CD4-positive, alpha-beta T cell treated with Interleukin-2 at 100 ng/mL for 4 hours (primary cell): Measurements from ENCODE around the gene GPR32.
"Not testable (repeated sequence)": the region's sequence is repeated elsewhere in the genome, so short reads cannot be mapped to it uniquely, and the experiment has no call there.

Experiments
- DNase-seq: peaks from one replicate; pipeline ENCODE4 v3.0.0-alpha.2; 2020; ENCODE audit warnings: low spot score

The GPR32 gene

DNA sequence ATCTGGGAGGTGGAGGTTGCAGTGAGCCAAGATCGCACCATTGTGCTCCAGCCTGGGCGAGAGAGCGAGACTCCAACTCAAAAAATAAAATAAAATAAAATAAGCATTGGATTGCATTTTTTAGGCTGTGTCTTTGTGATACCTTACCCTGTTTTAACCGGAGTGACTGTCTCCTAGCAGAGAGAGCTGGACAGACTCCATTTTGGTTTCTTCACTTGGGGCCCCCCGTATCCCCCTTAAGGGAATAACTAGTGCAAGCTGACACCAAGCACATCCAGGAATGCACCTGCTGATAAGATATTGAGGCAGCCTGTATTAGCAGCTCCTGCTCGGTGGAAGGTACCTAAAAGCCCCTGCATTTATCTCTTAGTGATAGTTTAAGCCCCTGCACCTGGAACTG, 20.8 kb upstream of the GPR32 start:
- DNase-seq = no peak

DNA sequence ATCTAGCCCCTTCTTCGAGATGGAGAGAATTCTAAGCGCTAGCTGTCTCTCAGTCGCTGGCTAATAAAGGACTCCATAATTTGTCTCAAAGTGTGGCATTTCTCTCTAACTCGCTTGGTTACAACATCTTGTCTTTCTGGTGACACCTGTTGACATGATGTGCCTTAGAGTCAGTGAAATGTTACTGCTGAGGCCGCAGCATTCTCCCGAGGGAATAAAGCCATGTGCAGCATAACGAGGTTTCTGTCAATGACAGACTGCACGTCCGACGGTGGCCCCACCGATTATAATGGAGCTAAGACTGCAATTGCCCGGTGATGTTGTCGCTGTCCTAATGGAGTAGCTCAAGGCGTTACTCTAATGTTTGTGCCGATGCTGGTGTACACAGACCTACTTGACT, 20.3 kb upstream of the GPR32 start:
- no peak for DNase-seq

DNA sequence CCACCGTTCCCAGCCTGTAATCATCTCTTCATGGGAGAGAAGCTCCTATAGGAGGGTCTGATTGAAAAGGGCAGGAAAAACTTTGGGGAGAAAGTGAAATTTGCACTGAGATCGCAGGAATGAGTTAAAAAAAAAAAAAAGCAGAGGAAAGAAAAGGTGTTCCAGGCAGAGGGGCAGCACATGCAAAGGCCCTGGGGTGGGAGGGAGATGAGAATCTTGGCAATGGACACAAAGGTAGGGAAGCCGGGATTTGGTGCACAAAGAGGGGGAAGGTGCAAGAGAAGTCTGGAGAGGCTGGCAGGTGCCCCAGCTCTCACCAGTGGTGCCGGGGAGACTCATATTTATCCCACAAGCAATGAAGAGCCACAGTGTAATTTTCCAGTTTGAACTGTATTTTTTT, 16.4 kb upstream of the GPR32 start:
- no peak for DNase-seq

DNA sequence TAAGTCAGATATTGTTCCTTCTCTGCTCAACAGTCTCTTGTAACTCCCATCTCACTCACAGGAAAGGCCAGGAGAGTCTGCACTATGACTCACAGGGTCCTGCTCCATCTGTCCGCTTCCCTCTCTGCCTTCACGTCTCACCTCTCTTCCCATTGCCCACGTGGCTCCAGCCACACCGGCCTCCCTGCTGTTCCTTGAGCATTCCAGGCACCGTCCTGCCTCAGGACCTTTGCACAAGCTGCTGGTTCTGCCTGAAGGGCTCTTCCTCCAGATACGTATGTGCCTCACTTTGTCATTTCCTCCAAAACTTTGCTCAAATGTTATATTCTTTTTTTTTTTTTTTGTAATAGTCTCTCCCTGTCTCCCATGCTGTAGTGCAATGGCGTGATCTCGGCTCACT, 14.0 kb upstream of the GPR32 start:
- DNase-seq = not testable (repeated sequence)

DNA sequence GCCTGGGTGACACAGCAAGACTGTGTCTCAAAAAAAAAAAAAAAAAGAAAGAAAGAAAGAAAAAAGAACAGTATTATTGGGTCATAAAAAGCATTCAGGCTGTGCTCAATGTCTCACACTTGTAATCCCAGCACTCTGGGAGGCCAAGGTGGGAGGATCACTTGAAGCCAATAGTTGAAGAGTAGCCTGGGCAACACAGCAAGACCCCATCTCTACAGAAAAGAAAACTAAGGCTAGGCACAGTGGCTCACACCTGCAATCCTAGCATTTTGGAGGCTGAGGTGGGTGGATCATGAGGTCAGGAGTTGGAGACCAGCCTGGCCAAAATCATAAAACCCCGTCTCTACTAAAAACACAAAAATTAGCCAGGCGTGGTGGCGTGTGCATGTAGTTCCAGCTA, 12.6 kb upstream of the GPR32 start:
- DNase-seq = not testable (repeated sequence)

DNA sequence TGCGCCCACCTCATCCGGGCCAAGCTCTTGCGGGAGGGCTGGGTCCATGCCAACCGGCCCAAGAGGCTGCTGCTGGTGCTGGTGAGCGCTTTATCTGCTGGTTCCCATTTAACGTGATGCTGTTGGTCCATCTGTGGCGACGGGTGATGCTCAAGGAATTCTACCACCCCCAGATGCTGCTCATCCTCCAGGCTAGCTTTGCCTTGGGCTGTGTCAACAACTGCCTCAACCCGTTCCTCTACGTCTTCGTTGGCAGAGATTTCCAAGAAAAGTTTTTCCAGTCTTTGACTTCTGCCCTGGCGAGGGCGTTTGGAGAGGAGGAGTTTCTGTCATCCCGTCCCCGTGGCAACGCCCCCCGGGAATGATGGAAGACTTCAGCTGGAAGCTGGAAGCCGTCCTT, 11.2 kb upstream of the GPR32 start:
- not testable (repeated sequence) for DNase-seq

DNA sequence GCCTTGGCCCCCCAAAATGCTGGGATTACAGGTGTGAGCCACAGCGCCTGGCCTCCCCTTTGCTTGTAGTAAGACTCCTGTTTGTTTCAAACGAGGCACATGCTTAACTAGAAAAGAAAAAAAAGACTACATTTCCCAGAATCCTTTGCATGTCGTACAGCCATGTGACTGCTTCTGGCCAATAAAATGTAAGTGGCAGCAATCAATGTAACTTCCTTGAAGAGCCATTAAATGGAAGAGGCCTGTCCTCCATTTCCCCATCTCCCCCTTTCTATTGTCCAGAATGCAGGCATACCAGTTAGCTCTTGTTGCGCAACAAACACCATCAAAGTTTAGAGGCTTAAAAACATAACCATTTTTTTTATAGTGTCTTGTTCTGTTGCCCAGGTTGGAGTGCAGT, 10.4 kb upstream of the GPR32 start:
- DNase-seq = no peak

DNA sequence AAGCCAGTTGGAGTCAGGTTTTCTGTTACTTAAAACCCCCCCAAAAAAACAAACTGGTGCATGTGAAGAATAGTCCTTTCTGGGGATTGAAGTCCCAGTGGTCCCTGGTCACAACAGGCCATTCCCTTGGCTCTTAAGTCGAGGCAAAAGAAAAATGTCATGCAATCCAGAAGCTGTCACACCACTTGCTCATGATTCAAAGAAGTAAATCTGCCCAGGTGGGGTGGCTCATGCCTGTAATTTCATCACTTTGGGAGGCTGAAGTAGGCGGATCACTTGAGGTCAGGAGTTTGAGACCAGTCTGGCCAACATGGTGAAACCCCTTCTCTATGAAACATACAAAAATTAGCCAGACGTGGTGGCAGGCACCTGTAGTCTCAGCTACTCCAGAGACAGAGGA, 8.8 kb upstream of the GPR32 start:
- DNase-seq = not testable (repeated sequence)

DNA sequence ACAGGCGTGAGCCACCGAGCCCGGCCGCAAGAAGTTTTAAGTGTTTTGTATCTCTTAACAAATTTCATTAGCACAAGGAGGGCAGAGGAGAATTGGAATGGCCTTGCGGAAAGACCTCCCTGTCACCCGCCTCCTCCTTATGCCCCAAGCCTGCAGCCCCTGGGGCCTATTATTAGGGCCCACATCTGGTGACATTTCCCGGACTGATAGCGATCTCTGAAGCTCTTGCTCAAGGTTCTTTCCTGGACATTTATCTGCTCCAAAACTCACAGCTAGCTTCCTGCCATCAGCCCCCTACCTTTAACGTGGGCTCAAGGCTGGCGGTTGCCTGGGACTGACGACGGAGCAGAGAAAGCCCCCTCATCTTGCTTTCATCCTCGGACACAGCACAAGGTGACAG, 6.7 kb upstream of the GPR32 start:
- DNase-seq = not testable (repeated sequence)

DNA sequence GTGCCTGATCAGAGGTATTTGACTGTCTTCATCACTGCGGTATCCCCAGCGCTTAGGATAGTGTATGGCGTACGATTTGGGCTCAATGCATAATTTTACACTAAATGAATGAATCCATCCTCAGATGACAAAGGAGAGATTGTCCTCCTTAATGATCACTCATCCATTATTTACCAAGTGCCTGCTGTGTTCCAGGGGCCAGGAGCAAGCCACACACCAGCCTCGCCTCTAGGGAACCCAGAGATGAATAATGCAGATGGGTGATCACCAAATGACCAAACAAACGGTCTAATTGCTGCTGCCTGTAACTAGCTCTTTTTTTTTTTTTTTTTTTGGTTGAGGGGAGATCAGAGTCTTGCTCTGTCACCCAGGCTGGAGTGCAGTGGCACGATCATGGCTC, 5.9 kb upstream of the GPR32 start:
- DNase-seq = no peak

DNA sequence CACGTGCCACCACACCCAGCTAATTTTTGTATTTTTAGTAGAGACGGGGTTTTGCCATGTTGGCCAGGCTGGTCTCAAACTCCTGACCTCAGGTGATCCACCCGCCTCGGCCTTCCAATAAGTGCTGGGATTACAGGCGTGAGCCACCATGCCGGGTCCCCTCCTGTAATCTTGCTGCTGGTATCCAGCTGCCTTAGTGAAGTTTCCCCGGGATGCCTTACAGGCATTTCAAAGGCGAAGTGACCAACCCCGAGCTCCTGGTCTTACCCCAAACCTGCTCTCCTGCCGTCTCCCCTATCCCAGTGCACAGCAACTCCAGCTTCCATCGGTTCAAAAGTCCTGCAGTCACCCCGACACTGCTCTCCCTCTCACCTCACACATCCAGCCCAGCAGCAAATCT, 3.5 kb upstream of the GPR32 start:
- DNase-seq = not testable (repeated sequence)

DNA sequence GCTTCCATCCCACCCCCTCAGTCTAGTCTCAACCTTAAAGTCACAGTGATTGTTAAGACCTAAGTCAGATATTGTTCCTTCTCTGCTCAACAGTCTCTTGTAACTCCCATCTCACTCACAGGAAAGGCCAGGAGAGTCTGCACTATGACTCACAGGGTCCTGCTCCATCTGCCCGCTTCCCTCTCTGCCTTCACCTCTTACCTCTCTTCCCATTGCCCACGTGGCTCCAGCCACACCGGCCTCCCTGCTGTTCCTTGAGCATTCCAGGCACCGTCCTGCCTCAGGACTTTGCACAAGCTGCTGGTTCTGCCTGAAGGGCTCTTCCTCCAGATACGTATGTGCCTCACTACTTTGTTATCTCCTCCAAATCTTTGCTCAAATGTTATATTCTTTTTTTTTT, 3.0 kb upstream of the GPR32 start:
- not testable (repeated sequence) for DNase-seq

DNA sequence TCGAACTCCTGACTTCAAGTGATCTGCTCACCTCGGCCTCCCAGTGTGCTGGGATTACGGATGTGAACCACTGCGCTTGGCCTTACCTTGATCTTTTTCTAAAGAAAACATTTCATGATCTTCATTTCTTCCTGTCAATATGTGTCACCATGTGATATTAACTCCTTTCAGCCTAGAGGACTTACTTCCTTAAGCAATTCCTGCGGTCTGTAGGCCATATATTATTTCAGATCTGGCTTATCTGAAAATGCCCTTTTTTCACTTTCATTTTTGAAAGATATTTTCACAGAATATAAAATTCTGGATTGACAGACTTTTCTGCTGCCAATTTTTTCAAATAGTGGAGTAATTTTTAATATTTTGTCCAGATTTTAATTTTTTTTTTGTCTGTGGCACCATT, 2.0 kb upstream of the GPR32 start:
- DNase-seq = no peak

DNA sequence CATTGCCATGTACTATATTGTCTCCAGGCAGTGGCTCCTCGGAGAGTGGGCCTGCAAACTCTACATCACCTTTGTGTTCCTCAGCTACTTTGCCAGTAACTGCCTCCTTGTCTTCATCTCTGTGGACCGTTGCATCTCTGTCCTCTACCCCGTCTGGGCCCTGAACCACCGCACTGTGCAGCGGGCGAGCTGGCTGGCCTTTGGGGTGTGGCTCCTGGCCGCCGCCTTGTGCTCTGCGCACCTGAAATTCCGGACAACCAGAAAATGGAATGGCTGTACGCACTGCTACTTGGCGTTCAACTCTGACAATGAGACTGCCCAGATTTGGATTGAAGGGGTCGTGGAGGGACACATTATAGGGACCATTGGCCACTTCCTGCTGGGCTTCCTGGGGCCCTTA, 624 bp downstream of the GPR32 start:
- no peak for DNase-seq

DNA sequence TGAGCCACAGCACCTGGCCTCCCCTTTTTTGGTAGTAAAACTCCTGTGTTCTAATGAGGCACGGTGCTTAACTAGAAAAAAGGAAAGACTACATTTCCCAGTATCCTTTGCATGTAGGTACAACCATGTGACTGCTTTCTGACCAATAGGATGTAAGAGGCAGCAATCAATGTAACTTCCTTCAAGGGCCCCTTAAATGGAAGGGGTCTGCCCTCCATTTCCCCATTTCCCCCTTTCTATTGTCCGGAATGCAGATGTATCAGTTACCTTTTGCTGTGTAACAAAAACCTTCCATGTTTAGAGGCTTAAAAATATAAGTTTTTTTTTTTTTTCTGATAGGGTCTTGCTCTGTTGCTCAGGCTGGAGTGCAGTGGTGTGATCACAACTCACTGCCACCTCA, 2.2 kb downstream of the GPR32 start:
- no peak for DNase-seq

DNA sequence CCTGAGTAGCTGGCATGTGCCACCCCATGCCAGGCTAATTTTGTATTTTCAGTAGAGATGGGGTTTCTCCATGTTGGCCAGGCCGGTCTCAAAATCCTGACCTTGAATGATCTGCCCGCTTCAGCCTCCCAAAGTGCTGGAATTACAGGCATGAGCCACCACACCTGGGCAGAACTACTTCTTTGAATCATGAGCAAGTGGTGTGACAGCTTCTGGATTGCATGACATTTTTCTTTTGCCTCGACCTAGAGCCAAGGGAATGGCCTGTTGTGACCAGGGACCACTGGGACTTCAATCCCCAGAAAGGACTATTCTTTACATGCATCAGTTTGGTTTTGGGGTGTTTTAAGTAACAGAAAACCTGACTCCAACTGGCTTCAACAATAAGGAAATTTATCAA, 2.6 kb downstream of the GPR32 start:
- DNase-seq = not testable (repeated sequence)

DNA sequence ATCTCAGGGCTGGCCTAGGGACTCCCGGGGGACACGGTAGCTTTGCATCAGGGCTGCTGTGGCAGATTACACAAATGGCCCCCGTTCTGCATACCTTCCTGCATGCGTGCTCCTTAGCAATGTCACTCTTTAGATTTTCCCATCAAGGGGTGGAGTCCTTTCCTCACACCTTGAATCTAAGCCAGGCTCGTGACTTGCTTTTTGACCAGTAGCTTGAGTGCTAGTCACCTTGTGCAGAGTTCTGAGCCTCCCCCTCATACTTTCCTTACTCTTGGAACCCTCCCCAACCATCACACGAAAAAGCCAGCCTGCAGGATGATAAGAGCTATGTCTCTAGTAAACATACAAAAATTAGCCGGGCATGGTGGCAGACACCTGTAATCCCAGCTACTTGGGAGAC, 3.2 kb downstream of the GPR32 start:
- DNase-seq = not testable (repeated sequence)

DNA sequence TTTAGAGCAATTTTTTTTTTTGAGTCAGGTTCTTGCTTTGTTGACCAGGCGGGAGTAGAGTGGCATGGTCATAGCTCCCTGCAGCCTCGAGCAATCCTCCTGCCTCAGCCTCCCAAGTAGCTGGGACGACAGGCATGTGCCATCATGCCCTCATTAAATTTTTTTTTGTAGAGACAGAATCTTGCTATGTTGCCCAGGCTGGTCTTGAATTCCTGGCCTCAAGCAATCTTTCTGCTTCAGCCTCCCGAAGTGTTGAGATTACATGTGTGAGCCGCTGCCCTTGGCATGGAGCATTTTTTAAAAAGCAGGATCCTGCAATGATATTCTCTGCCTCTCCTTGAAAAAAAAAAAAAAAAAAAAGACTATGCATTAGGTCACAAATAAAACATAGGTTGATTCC, 5.9 kb downstream of the GPR32 start:
- DNase-seq = no peak

DNA sequence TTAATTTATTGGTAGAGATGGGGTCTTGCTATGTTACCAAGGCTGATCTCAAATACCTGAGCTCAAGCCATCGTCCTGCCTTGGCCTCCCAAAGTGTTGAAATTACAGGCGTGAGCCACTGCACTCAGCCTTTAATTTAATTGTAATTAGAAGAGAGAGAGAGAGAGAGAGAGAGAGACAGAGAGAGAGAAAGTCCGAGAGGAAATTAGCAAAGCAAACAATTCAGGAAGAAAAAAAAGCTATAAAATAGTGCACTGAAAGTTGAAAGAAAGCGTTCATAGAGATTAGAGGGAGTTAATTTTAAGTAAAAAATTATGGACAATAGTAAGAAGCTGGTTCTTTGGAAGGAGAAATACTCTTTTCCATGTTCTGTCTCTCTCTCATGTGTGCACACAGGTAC, 7.0 kb downstream of the GPR32 start:
- no peak for DNase-seq

DNA sequence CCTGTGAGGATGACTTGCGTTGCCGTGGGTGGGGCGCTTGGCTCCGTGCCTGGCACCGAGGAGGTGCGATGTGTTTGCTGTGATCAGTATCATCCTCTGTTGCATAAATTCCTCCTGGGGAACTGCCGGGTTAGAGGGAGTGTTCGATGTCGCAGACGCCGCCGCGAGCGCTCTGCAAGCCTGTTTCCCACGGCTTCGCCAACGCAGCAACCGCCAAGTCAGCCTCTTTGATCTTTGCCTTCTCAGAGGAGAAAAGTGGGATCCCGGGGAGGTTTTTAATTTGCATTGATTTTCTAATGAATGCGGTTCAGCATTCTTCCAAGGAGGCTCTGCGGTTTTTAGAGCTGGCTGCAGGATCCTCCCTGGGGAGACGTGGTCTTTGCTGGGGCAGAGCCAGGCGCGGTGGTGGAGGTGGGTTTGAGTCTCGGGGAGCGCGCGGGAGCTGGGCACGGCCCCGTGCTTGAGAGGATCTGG, 7.6 kb downstream of the GPR32 start:
- DNase-seq = no peak

DNA sequence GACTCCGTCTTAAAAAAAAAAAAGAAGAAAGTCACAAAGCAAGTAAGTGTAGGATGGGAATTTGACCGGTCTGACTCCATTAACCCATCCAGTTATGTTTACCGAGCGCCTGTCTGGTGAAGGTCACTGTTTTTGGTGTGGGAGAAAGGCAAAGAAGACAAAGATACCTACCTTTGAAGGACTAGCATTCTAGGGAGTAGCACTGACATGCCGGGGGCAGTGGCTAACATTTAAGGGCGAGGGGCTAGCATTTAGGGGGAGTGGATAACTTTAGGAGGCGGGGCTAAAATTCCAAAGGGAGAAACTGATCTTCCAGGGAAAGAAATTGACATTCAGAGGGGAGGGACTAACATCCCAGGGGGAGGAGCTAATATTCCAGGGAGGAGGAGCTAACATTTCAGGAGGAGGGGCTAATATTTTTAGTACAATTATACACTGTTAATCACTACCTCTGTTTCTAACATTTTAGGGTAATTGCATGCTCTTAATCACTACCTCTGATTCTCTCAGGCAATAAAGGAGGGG, 8.7 kb downstream of the GPR32 start:
- no peak for DNase-seq

DNA sequence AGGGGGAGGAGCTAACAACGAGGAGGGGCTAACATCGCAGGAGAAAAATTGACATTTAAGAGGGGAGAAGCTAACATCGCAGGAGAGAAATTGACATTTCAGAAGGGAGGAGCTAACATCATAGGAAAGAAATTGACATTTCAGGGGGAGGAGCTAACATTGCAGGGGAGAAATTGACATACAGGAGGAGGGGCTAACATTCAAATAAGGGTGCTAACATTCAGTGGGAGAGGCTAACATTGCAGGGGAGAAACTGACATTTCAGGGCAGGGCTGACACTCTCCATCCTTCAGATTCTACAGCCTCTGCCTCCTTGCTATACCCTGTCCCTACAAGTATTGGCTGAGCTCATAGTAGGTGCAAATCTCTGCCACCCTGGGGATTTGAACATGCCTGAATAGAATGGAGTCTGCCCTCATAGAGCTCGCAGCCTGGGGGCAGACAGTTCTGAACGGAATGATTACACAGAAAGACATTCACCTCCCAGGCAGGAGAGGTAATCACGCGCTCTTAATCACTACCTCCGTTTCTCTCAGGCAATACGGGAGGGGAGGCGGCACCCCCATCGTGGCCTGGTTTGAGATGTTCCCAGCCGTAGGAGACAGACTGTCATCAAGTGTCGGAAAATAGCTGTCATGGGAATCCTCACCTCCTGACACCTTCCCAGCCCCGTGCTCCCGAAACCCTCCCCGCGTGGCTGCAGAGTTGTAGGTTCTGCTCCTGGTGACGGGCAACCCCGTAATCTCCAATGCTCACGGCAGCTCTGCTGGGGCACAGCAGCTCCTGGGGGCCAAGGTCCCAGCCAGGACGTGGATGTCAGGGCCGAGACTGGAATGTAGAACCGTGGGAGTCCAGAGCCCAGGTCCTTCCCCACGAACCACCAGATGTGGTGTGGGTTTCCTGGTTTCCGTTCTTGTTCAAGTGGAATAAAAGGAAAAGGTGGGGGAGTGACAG, 9.5 kb downstream of the GPR32 start:
- no peak for DNase-seq

DNA sequence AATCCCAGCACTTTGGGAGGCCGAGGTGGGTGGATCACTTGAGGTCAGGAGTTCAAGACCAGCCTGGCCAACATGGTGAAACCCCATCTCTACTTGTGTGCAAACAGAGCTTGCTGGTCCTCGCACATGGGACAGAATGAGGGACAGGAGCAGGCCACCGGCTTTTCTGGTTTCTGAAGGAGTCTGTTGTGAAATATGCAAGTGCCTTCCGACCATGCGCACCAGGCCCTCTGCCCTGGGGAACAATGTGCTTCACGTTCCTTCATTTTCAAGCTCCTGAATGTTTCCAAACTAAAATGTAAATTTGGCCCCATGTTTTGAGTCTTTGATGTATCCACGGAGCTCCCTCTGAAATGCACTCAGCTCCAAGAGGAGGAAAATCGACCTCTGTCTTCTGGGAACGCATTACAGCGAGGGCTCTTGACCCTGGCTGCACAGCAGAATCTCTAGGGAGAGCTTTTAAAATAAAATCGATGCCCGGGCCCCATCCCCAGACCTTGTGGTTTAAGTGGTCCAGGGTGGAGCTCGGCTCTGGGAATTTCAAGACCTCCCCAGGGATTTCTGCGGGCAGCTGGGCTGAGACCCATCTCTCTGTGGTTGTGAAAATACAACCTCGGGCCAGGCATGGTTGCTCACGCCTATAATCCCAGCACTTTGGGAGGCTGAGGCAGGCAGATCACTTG, 10.6 kb downstream of the GPR32 start:
- DNase-seq = no peak
